ENCODE measurements around the gene RABGAP1.
A peak's percentile ranks its signal among the peaks of the same experiment; 100 is the strongest.

RABGAP1 gene

DNA sequence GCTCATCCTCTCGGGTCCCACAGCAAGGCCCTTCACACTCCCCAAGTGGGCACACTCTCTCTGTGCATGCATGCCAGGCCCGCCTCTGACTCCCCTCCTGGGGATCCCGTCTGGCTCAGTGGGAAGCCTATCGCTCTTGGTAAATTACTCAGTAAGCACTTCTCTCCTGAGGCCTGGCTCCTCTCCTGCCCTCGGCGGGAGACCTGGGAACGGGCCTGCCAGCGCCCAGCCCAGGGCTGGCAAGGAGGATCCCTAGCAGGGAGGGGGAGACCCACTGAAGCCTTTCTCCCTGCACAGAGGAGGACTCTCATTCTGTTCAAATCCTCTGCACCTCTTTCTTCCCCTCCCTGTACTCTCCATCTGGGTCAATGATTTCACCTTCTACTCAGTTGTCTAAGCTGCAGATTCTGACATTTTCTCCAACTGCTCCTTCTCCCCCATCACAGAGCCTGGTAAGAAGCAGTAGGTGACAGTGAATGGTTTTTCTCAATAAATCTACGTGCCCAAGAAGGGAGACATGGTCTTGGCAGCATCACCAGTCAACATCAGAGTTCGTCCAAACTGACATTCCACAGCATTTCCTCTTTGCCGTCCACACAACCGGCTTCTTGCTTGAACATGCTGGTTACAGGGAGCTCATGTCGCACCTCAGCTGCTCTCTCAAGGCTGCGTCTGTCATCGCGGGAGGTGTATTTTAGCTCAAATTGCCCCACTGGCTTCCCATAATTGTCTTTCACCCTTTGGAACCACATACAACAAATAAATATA lies 174.5 kb downstream of the RABGAP1 start:
- no peak for DNase-seq

GRCh38 chr9:123116036-123116435 lies 175.2 kb downstream of the RABGAP1 start:
- DNase-seq = no peak

DNA sequence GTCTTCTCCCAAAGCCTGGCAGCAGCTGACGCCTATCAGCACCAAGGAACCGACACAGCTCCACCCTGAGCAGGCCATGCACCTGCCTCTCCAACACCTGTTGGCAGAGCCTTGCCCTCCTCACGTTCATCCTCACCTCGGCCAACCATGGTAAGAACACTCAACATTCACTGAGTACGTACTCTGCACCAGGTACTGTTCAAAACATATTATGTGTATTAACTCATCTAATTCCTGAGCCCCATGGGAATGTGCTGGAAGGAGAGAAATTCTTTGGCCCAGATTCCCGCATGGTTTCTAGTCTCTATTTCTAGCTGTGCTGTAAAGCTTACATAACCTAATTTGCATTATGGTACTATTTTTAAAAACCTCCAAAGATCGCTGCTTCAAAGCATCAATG lies 178.7 kb downstream of the RABGAP1 start:
- DNase-seq = no peak

GRCh38 chr9:123120131-123120530 lies 179.3 kb downstream of the RABGAP1 start:
- DNase-seq = no peak

GRCh38 chr9:123120953-123121352 lies 180.1 kb downstream of the RABGAP1 start:
- DNase-seq = no peak

DNA sequence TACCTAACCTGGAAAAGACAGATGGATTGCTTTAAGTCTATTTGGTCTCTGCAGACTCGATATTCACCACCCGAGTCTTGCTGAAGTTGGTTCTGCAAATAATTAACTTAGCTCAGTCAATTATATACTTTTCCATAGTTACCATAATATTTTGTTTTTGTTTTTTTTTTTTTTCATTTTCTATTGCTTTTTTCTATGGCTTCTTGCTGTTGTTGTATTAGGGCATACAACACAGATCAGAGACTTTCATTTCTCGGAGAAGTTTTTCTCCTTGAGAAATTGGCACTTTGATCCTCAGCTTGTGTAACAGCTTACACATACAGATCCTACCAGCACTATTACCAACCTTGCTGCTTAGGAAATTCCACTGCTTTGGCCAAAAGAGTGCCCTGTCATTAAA lies 180.6 kb downstream of the RABGAP1 start:
- DNase-seq = no peak

DNA sequence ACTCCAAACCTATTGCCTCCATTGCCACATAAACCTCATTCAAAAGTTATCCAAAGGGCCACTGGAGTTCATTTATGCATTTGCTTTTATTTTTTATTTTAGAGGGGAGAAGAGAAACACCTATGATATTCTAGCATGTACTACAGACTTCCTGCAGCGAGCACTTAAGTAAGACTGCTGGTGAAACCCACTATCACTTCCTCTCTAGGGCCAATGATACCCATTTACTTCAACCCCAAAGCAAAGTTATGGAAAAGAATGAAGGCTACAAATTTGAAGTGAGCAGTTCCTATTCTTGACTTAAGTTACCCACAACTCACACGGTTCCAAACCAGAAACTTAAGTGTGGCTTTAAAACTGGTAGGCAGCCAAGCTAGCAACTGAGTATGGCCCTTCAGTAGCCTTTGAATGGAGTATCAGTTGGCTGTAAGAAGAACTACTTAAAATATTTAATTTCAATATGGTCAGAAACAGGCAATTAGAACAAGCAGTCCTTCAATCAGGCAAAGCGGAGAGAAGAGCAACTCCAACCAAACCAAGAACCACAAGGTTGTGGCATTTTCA lies 186.8 kb downstream of the RABGAP1 start:
- DNase-seq = no peak

- DNase-seq = no peak
Measured at GRCh38 chr9:123128591-123128990, 187.8 kb downstream of the RABGAP1 start.

DNA sequence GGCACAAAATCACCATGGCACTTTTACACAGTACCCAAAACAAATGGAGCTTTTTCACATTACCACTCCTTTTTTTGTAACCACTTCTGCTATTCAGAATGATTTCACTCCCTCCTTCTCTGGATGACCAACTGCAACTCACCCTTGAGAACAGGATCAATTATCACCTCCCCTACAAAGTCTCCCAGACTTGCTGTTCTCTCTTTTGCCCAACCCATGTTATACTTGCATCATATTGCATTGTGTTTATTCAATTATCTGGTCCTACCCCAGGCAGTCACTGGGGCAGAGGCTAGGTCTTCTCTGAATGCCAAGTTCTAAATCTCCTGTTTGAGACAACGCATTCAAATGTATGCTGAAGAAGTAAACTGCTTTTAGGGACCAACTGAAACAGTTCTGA lies 188.6 kb downstream of the RABGAP1 start:
- DNase-seq = no peak

GRCh38 chr9:123131258-123131657 lies 190.4 kb downstream of the RABGAP1 start:
- peak; percentile 90 for DNase-seq

- no peak for DNase-seq
Measured at GRCh38 chr9:123131993-123132392, 191.2 kb downstream of the RABGAP1 start.

GRCh38 chr9:123132696-123133095 lies 191.9 kb downstream of the RABGAP1 start:
- no peak for DNase-seq

DNA sequence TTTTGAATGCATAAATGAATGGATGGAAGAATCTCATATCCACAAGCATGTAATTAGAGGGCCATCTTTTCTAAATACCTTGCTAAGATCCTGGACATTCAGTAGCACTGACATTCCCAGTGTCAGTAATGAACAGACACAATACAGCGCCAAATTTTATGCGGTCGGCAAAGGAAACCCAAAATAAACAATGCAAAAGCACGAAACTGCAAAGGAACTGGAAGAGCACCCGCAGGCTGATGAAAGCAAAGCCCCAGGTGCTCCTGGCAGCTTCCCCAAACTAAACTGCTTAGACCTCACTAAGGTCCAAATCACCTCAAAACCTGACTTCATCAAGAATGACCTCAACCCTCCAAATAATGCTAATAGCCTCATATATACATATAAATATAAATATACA lies 194.6 kb downstream of the RABGAP1 start:
- no peak for DNase-seq

GRCh38 chr9:123138163-123138562 lies 197.3 kb downstream of the RABGAP1 start:
- DNase-seq = no peak

DNA sequence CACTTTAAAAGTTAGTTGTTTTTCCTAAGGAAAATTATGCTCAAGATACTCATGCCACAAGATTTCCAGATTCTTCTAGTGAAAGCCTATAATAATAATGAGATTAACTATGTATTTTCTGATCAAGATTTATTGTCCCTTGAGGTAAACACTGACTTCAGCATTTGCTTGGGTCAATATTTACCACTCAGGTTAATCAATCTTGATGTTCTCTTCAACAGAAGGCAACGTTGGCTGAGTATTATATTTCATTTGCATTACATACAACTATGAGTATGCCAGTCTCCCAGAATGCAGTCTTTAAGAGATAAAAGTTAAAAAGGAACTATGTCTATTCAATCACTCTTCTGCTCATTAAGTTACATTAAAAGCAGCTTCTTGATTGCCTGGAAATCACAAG lies 208.2 kb downstream of the RABGAP1 start:
- no peak for DNase-seq

DNA sequence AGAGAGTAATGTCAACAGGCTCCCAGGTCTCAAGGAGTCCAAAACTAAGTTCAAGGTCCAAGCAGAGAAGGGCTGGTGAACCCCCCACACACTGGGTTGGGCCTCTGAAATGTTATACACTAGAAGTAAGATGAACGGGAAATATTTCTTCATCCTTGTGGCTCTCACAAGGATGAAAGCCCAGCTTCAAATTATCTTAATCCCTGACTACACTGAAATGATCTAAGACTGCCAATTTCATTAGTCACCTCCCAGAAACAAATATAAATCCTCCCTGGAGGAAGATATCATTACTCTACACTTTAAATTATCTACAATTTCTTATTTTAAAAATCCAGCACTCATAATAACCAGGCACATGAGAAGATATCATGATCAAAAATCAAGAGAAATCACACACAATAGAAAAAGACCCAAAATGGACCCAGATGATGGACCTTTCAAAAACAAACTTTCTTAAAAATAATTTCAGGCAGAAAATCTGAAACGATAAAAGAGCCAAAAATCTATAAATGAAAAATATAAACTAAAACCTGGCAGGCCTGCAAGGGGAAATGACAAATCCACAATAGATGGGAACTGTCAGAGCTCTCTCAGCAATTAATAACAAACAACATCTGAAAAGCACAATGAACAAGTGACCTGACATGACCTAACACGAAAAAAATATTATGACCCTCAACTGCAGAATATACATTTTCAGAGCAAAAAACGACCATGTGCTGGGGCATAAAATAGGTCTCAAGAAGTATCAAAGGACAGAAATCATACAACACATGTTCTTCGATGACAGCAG lies 210.1 kb downstream of the RABGAP1 start:
- DNase-seq = no peak
